Hindlimb muscle (tissue), 1 donor: ENCODE results near the gene BSDC1. TPM values are rescaled to one million over a fixed set of nuclear protein-coding genes. Genes with fewer than 3 reads are reported as not detected.
"Not testable (repeated sequence)": the region's sequence is repeated elsewhere in the genome, so short reads cannot be mapped to it uniquely, and the experiment has no call there.

Experiments
- DNase-seq: peaks from one replicate; pipeline ENCODE4 v3.0.0-alpha.2; 2013
- polyA plus RNA-seq: library from polyadenylated mRNA; unstranded; fragments of 120-200 nt; gene quantifications from one replicate; pipeline ENCODE4 v1.2.1, GENCODE V29; 2013; ENCODE audit not compliant: insufficient read length

Gene BSDC1
- polyA plus RNA-seq, 1 donor: 39.8 TPM

DNA sequence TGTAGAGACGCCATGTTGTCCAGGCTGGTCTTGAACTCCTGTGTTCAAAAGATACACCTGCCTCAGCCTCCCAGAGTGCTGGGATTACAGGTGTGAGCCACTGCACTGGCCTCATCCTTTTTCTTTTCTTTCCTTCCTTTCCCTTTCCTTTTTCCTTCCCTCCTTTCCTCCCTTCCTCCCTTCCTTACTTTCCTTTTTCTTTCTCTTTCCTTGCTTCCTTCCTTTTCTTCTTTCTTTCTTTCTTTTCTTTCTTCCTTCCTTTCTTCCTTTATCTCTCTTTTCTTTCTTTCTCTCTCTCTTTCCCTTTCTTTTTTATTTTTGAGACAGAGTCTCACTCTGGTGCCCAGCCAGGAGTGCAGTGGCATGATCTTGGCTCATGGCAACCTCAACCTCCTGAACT, 37.8 kb downstream of the BSDC1 start:
- DNase-seq: no peak

DNA sequence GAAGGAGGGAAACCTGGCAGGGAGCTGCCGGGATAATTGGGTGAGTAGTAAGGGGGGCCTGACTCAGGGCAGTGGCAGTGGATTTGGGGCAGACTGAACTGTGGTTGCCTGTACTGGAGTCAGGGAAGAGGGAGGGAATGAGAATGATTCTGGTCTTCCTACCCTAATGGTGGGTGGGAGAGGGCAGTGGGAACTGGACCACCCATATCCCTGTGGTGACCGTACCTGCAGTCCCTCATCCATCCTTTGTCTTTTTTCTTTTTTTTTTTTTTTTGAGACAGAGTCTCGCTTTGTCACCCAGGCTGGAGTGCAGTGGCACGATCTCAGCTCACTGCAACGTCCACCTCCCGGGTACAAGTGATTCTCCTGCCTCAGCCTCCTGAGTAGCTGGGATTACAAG, 38.5 kb downstream of the BSDC1 start:
- not testable (repeated sequence) for DNase-seq

DNA sequence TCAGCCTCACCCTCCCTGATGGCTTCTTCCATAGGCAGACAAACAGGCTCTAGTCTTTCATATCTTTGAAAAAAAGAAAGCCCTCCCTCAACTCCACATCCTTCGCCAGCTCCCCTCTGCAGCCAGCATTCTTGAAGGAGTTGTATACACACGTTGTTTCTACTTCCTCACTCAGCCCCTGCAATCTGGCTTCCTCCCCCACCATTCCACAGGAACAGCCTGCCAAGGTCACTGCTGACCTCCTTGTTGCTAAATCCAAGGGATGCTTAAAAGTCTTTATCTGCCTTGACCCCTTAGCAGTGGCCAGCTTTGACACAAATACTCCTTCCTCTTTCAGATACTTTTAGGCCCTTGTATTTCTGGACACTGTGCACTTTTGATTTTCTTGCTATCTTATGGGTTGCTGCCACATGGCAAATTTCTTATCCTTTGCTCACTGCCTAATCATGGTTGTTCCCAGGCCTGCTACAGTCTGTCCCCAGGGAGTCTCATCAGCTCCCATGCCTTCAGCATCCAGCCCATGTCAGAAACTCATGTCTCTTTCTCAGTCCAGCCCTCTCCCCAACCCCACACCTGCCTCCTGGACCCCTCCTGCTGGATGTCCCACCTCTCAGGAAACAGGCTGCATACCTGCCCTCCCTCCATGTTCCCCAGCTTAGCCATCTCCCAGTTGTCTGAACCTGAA, 40.2 kb downstream of the BSDC1 start:
- no peak for DNase-seq

DNA sequence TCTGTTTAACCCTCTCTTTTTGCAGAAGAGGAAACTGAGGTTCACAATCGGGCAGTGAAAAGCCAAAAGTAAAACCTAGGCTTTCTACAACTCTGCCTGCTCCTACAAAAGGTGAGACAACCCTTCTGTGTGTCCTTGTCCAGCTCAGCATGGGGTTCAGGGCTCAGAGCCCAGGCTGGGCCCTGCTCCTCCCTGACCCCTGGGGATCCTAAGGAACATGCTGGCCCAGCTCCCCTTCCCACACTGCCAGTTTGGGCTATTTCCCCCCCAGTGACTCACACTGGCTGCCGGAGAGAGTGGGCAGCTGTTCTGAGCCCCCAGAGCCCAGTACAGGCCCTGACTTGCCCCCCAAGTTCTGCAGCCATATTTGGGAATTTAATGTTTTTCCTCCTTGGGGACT, 40.8 kb downstream of the BSDC1 start:
- no peak for DNase-seq

DNA sequence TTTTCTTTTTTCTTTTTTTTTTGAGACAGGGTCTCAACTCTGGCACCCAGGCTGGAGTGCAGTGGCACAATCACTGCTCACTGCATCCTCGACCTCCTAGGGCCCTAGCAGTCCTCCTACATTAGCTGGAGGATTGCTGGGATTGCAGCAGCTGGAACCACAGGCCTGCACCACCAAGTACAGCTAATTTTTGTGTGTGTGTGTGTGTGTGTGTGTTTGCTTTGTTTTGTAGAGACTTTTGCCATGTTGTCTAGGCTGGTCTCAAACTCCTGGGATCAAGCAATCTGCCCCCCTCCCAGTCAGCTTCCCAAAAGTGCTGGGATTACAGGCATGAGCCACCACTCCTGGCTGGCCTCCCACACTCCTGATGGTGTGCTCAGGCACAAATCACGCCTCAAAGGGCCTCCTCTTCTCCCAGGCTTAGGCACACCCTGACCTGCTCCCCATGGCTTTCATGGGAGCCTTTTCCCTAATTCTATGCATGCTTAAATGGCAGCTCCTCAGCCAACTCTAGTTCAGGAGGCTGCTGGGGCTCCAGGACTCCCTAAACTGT, 41.3 kb downstream of the BSDC1 start:
- no peak for DNase-seq

DNA sequence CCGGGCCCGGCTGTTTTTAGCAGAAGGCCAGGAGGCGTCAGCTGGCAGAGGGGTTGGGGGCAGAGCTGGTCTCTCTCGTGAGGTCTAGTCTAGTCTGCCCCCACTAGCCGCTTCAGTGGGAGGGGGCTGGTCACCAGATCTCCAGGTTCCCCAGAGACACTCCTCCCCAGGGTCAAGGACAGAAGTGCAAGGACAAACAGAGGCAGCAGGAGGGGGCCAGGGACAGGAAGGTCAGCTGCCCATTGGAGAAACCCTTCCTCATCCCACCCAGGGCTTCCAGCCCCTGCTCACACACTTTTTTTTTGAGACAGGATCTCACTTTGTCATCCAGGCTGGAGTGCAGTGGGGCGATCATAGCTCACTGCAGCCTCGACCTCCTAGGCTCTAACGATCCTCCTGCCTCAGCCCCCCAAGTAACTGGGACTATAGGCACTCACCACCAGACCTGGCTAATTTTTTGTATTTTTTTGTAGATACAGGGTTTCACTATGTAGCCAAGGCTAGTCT, 41.9 kb downstream of the BSDC1 start:
- no peak for DNase-seq

DNA sequence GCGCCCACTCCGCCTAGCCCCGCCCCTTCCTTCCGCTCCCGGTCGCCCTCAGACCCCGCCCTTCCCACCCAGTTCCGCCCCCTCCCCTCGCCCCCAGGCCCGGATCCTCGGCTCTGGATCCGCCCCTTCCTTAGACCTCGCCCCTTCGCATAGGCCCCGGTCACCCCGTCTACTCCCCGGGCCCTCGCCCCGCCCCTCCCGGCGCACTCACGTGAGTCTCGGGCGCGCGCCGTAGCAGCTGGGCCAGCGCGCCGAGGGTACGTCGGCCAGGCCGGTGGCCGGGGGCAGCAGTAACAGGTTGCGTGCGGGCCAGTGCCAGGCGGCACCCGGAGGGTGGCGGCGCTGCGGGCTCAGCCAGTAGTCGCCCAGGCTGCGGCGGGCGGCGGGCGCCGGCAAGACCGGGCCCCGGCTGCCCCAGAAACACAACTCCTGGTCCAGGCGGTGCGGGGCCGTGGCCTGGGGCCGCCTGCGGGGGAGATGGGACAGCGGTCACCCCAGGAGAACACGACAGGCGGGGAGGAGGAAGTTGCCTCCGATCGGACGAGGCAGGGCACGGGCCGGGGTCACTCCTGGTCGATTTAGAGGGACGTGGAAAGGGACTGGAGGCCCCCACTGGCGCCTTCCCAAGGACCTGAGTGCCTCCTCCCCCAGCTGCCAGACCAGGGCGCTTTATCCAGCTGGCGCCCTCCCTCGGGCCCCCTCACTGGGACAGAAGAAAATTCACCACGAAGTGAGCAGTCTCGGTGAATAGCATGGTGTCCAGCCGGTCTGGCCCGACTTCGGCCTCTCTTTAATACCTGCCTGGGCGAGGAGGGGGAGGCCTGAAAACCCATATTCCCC, 42.6 kb downstream of the BSDC1 start:
- DNase-seq: peak; percentile 96

DNA sequence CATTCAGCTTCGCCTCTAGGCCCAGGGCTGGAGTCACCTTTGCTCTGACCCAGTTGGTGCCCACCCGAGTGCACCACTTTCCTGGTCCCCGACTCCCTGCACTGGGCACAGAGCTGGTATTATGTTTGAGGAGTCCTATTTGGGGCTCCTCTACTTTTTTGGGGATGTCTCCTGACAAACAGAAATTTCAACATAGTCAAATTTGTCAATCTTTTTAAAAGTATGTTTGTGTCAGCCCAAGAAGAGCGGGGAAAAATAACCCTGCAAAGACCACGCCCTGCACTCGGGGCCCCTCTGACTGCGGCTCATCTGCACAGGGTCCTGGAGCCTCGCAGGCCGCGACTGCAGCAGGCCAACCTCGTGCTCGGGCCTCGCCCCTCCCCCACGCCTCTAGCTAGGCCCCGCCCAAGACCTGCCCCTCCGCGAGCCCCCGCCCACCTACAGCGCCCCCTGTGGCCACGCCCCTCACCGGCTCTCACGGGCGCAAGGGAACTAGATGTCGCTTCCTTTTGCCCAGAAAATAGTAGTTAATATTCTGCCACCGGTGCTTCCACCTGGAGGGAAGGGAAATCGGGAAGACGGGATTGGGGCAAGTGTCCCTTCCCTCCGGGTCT, 43.3 kb downstream of the BSDC1 start:
- DNase-seq: no peak

DNA sequence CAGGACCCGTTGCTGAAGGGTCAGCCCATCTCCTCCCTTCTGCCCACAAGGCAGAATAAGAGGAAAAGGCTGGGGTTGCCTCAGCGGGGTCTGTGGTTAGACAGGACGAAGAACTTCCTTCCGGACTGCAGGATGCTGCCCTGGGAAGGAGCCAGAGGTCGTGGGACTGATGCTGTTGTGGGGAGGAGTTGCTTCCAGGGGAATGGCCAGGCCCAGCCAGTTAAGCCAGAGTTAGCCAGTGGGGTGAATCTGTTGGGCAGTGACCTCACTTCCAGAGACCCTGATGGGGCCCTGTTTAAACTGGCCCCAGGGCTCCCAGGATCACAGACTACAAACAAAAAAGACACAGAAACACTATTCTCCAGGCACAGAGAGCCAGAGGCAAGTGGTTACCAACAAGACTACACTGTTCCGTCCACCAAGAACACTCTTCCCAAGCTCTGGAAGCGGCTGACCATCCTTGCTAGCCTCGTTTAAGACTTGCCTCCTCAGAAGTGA, 45.0 kb downstream of the BSDC1 start:
- no peak for DNase-seq

DNA sequence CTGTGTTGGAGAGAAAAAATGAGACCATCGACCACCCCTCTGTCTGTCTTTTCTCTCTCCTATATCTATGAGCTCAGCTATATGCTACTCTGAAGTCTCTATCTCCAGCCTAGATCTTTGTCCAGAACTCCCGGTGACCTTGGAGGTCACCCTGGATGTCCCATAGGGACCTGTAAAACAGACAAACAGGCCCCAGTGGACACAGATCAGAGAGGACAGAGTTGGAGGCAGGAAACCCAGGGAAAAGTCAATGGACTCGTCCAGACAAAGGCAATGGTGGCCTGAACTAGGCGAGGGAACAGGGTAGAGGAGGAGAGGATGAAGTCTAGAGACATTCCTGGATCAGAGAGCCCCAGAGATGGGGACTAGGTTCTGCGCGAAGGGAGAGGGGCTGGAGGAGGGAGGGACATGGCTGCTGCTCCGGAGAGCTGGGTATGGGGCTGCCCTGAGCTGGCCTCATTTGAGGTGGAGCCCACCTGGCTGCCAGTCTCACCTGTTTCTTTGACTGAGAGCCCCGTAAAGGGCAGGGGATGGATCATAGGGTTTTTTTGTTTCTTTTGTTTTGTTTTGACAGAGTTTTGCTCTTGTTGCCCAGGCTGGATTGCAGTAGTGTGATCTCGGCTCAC, 47.6 kb downstream of the BSDC1 start:
- no peak for DNase-seq

DNA sequence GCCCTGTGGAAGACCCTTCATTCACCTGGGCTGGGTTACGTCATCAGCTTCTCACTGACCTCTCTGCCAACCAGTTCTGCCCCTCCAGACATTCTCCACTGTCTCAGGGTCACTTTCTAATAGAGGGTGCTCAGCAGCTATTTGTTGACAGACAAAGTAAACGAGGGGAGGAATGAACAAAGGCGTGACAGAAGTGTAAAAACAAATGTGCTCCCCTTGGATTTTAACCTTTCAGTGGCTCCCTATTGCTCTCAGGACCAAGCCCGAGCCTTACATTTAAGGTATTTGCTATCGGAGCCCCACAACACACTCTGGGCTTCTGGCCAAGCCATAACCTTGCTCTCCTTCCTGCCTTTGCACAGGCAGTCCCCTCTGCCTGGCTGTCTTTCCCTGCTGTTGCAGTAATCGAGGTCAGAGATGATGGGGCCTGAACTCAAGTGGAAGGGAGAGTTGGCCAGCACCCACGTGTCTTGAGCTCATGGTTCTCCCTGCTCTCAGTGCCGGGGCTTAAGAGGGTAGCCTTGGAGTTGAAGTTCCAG, 48.9 kb downstream of the BSDC1 start:
- no peak for DNase-seq

DNA sequence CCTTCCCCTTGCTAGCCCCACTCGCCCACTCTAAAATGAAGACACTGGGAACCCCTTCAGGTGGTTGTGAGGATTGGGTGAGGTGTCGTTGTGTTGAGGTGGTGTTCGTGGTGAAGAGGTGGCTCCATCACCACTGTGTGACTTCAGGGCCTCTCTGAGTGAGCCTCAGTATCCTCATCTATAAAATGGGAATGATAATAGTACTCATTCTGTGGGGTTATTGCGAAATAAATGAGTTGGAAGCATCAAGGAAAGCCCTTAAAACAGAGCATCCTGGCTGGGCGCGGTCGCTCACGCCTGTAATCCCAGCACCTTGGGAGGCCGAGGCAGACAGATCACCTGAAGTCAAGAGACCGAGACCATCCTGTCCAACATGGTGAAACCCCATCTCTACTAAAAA, 51.5 kb downstream of the BSDC1 start:
- no peak for DNase-seq

DNA sequence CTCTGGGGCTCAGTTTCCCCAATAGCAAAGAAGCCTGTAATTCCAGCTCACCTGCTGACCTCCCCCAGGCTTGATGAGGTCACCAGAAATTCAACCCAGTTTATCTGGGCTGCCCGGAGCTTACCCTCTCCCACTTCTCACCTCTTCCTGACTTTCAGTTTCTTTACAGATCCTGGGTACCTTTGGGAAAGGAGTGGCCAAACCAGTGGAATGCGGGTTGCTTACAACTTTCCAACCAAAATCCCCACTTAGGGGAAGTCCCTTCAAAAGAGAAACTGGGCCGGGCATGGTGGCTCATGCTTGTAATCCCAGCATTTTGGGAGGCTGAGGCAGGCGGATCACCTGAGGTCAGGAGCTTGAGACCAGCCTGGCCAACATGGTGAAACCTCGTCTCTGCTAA, 52.3 kb downstream of the BSDC1 start:
- DNase-seq: no peak

DNA sequence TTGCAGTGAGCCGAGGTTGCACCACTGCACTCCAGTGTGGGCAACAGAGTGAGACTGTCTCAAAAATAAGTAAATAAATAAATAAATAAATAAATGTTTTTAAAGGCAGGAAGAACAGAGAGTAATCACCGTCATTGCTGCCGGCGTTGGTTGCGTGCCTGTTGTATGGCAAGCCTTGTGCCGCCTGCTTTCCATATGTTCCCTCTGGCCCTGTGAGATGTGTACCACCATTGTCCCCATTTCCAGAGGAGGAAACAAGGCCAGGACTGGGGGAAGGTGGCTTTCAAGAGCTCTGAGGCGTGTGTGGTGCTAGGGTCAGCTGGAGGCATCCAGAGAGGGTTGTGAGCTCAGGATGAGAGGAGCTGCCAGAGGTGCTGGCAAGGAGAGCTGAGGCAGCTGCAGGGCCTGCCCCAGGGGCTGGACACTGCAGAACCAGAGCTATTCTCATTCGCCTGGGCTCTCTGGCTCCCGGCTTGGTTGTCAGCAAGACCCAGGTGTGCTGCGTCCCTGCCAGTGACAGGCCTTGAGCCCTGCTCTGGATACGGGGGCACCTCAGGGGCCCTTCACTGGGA, 53.0 kb downstream of the BSDC1 start:
- no peak for DNase-seq

DNA sequence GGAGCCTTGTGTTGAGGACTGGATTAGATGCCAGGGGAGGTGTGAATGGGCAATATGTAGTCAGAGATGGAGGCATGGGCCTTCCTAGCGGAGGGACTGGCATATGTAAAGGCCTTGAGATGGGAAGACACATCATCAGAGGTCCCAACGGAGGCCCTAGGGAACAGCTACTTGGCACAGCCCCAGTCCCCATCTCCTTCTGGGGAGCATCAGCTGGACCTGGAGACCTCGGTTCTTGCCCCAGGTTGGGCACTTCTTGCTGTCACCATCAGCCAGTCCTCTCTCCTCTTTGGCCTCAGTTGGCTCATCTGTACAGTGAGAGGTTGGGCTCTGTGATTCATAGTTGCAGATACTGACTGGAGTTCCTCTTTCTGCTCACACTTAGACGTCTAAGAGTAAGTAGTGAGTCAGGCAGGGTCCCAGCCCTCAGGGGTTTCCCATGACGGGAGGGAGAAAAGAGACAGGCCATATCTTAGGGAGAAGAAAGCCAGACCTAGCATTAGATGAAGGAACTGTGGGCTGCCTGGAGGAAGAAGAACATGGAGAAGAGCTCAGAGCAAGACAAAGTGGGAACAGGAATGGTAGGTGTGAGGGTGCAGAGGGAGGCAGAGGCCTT, 54.8 kb downstream of the BSDC1 start:
- DNase-seq: no peak

DNA sequence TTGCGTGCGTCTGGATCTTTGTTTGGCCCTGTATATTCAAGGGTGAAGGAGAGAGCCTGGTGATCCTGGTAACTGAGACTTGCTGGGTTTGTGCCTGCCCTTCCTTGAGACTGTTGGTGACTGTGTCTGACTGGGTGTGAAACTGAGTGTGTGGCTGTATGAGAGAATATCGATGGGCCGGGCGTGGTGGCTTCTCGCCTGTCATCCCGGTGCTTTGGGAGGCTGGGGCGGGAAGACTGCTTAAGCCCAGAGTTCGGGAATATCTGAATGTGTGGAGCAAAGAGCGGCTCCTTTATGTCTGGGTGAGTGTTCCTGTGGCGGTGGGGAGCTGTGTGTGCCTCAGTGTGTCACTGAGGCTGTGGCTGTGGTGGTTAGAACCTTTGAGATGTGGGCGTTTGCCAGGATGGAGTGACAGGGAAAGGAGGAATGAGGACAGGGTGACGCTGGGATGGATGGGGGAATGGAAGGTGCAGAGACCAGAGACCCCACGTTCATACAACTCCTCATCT, 55.5 kb downstream of the BSDC1 start:
- DNase-seq: no peak

DNA sequence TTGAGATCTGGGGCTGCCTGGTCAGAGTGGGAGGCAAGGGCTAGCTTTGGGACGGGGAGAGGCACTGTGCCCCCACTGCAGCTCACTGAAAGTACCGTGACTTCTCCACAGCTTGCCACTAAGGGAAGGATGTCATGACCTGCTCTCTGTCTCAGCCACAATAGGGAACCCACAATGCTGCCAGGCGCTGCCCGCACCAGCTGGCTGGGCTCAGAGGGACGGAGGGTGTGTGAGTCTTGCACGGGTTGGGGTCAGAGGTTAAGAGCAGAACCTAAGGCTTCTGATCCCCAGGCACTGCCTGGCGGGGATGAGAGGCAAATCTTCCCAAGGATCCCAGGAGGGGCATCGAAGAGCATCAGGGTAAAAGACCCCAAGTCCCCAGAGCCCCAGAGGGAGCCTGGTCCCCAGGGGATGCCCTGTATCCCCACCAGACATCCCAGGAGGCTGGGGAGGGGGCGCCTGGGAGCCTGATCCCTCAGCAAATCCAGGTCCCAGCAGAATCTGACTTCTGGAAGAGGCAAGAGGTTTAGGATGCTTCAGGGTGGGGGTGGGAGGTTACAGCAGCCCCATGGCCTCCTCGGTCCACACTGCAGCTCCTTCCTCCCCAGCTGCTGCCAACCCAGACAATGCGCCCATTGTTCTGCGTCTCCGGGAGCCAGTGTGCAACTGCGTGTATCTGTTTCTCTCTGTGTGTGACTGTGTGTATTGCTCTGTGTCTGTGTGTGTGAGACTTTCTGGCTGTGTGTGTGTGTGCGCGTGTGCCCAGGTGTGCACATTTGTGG, 56.2 kb downstream of the BSDC1 start:
- no peak for DNase-seq

DNA sequence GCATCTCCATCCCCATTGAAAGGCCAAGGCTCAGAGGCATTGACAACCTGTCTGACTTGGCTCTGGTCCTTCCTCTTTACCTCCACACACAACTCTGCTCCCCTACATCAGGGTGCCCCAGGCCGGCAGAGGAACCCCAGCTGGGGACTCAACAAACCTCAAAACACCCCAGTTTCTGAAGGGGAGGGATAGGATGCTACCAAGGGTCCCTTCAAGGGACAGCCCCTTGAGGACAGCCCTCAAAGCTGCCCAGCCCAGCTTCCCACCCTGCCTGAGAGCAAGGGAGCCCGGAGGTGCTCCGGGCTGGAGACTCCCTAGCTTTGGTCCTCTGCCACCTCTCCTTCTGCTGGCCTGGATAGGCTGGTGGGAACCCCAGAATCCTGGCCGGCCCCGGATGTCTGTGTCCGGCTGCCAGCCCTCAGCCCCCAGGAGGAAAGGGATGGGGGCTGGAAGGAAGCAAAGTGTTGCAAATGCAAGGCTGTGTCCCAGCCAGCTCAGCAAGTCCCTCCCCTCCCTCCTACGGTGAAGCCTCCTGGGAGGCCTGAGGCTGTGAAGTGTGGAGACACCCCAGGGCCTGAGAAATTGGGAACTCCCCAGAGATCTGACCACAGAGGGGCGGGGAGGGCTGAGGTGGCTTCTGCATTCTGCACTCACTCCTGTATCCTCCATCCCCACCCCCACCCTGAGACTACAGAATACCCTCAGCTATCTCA, 57.1 kb downstream of the BSDC1 start:
- no peak for DNase-seq

DNA sequence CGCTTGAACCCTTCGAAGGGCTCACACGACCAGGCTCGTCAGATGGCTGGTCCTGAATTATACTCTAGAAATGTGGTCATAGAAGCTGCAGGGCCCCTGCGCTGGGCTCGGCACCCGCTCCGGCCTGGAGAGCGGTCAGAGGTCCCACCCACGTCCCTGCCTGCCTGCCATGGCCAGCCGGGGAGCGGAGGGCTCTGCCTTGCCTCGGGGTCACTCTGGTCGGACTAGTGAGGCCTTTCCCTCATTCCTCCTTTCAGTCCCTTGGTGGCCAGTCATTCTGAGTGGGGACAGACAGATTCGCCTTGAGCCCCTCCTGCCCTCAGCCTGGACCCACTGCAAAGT, 57.7 kb downstream of the BSDC1 start:
- DNase-seq: no peak
